ENCODE measurements around the gene HAL.

DNA sequence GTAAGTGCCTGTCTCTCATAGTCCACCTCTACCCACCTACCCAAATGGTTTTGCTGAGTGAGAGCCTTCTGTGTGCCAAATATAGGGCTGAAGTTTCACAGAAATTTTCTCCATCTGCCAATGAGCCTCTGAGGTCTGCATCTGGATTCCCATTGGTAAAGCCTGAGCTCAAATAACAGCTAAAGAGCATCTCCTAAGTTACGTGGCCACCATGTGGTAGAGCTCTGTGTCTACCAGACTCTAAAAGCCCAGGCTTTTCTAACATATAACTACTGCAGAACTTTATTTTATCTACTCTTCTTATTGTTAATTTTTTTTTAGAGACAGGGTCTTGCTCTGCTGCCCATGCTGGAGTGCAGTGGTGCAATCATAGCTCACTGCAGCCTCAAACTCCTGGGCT lies 37.0 kb downstream of the HAL start:
- TF ChIP-seq CTCF (optimal IDR thresholded peaks at IDR 0.05 in 1 of 3, IDR thresholded peaks at IDR 0.05 in 1 of 3, conservative IDR thresholded peaks at IDR 0.05 in 1 of 3; ENCODE audit: extremely low read depth in 1 of 3, insufficient read depth in 2 of 3, low read length in 3 of 3) (no peak), EZH2 (IDR thresholded peaks at IDR 0.05; ENCODE audit: low read length) (no peak)
